Ascending aorta (tissue), 2 donors: ENCODE results near the gene PACS2. TPM values are rescaled to one million over a fixed set of nuclear protein-coding genes. Genes with fewer than 3 reads are reported as not detected.
A peak's percentile ranks its signal among the peaks of the same experiment; 100 is the strongest.

ENCODE experiments used
- DNase-seq, 2 donors: peaks; one replicate each; pipeline ENCODE4 v3.0.0-alpha.2; 2019; ENCODE audit warnings: low spot score in 2 of 2
- H3K27ac ChIP-seq, 2 donors: fragments of 200-600 bp; sonication (generic); one replicate each; pipeline ENCODE4 v1.5.1; 2016 to 2017; ENCODE audit warnings: mild to moderate bottlenecking in 1 of 2
- H3K27me3 ChIP-seq: fragments of 200-600 bp; sonication (generic); one replicate; pipeline ENCODE4 v1.5.1; 2017
- H3K36me3 ChIP-seq, 2 donors: fragments of 200-600 bp; sonication (generic); one replicate each; pipeline ENCODE4 v1.5.1; 2016
- H3K4me1 ChIP-seq, 2 donors: fragments of 200-600 bp; sonication (generic); one replicate each; pipeline ENCODE4 v1.5.1; 2016 to 2017; ENCODE audit warnings: mild to moderate bottlenecking in 1 of 2
- H3K4me3 ChIP-seq, 2 donors: fragments of 200-600 bp; sonication (generic); one replicate each; pipeline ENCODE4 v1.5.1; 2016 to 2017; ENCODE audit warnings: mild to moderate bottlenecking in 1 of 2
- H3K9me3 ChIP-seq, 2 donors: fragments of 200-600 bp; sonication (generic); one replicate each; pipeline ENCODE4 v1.5.1; 2016
- CTCF ChIP-seq, 3 experiments: fragments of 200-600 bp in 2 of 3; fragments of 450-650 bp in 1 of 3; sonication (generic) in 2 of 3; IDR thresholded peaks; one replicate each; pipeline ENCODE4 v1.5.1; 2016 to 2019; ENCODE audit warnings: antibody characterized with exemption in 3 of 3, mild to moderate bottlenecking in 1 of 3, moderate library complexity in 1 of 3
- intact Hi-C: fragments of 100-400 bp; cut with DNase I; formaldehyde crosslinking; loops from one replicate; pipeline ENCODE4 v1.15.1; 2023
- total RNA-seq: library from RNA; depleted of rRNA; stranded (reverse); fragments of >200 nt; gene quantifications from one replicate; pipeline ENCODE4 v1.1.0, GENCODE V29; 2016

PACS2 gene
- total RNA-seq, 1 donor from 2014 or later, result 153 TPM

GRCh38 chr14:105398044-105398725 lies 83.6 kb downstream of the PACS2 start, which contains the start of gene TEX22:
TSS of gene TEX22 (plus strand) at chr14:105398538. CDS start at chr14:105399341, 803 bp downstream.
- intact Hi-C loops, result loop anchor here (2.0 to 5.0 kb wide), 3 partner anchors 17 to 93 kb away; partner anchors contain the start of genes PACS2 and TEDC1
- Histone ChIP-seq H3K4me1 (peaks cover 8% of the 10 kb centered on the region in 2 donors), H3K27me3 (no peaks in the 10 kb centered on the region), H3K4me3 (peak within 1 kb of the TSS; percentile 80 to 90), H3K9me3 (peaks cover 0 to 19% of the 10 kb centered on the region in 2 donors), H3K36me3 (peaks cover 11 to 19% of the 10 kb centered on the region in 2 donors), H3K27ac (peak within 1 kb of the TSS; percentile 71 to 77)
- peak in 1 of 2 donors; percentile 92 for DNase-seq
- peak in 1 of 3 experiments; percentile 15 for TF ChIP-seq CTCF (IDR thresholded peaks at IDR 0.05)

- intact Hi-C loops, result loop anchor here (2.0 to 5.0 kb wide), 3 partner anchors 16 to 92 kb away; partner anchors contain the start of genes PACS2 and TEDC1
- Histone ChIP-seq H3K9me3 (peaks cover 0 to 25% of the 10 kb centered on the region in 2 donors), H3K36me3 (peaks cover 11 to 19% of the 10 kb centered on the region in 2 donors), H3K27me3 (no peaks in the 10 kb centered on the region), H3K4me3 (peak overlapping the region; percentile 80 to 90), H3K27ac (peak overlapping the region; percentile 71 to 77), H3K4me1 (peaks cover 8% of the 10 kb centered on the region in 2 donors)
- DNase-seq, result no peak
- TF ChIP-seq CTCF (IDR thresholded peaks at IDR 0.05), result no peak
These were observed 84.3 kb downstream of the PACS2 start for GRCh38 chr14:105398726-105399465.

- no peak for TF ChIP-seq CTCF (IDR thresholded peaks at IDR 0.05)
- intact Hi-C loops, result loop anchor here (2.0 to 5.0 kb wide), 3 partner anchors 15 to 91 kb away; partner anchors contain the start of genes PACS2 and TEDC1
- Histone ChIP-seq H3K36me3 (peaks cover 8 to 15% of the 10 kb centered on the region in 2 donors), H3K4me1 (peaks cover 8% of the 10 kb centered on the region in 2 donors), H3K4me3 (peak overlapping the region in 1 of 2 donors; percentile 80), H3K27ac (no peak overlapping the region), H3K9me3 (peaks cover 0 to 30% of the 10 kb centered on the region in 2 donors), H3K27me3 (no peaks in the 10 kb centered on the region)
- no peak for DNase-seq
These were observed 84.9 kb downstream of the PACS2 start for GRCh38 chr14:105399466-105399775.

- peaks cover 0 to 36% of the 10 kb centered on the region in 2 donors for H3K9me3 ChIP-seq
- H3K27ac ChIP-seq, result no peak overlapping the region
- H3K4me3 ChIP-seq, result no peak overlapping the region
- no peak for TF ChIP-seq CTCF (IDR thresholded peaks at IDR 0.05)
- peaks cover 3 to 10% of the 10 kb centered on the region in 2 donors for H3K36me3 ChIP-seq
- peaks cover 8% of the 10 kb centered on the region in 2 donors for H3K4me1 ChIP-seq
- no peak for DNase-seq
- intact Hi-C loops, result no loop called here
- H3K27me3 ChIP-seq, result no peaks in the 10 kb centered on the region
These were observed 85.5 kb downstream of the PACS2 start for GRCh38 chr14:105400016-105400415.

GRCh38 chr14:105401699-105402098 lies 87.2 kb downstream of the PACS2 start:
- TF ChIP-seq CTCF (IDR thresholded peaks at IDR 0.05), result no peak
- H3K4me1 ChIP-seq, result peaks cover 8% of the 10 kb centered on the region in 2 donors

More at GRCh38 chr14:105401699-105402098, 87.2 kb downstream of the PACS2 start:
- no peak overlapping the region for H3K4me3 ChIP-seq
- intact Hi-C loops, result no loop called here
- no peak for DNase-seq
- H3K9me3 ChIP-seq, result peaks cover 0 to 37% of the 10 kb centered on the region in 2 donors
- H3K27me3 ChIP-seq, result no peaks in the 10 kb centered on the region
- no peak overlapping the region for H3K27ac ChIP-seq
- peaks cover 3 to 10% of the 10 kb centered on the region in 2 donors for H3K36me3 ChIP-seq
